SK-N-SH treated with all-trans-retinoic acid at 6 μM for 48 hours (cell line): ENCODE measurements around the gene SEMA7A.

Source experiments
- ATAC-seq: fragments of 200-7000 bp; cut with Tn5 transposase; 3 replicates; pipeline ENCODE4 v1.9.1; 2020; ENCODE audit warnings: mild to moderate bottlenecking, moderate library complexity
- ARNTL ChIP-seq: fragments of 450-650 bp; formaldehyde crosslinking; IDR thresholded peaks from 2 replicates; pipeline ENCODE4 v1.5.0; 2020; ENCODE audit warnings: low read depth, mild to moderate bottlenecking, moderate library complexity, borderline replicate concordance
- BACH2 ChIP-seq: fragments of 250-450 bp; sonication (Bioruptor Pico); IDR thresholded peaks from 2 replicates; pipeline ENCODE4 v1.9.0; 2021; ENCODE audit warnings: mild to moderate bottlenecking, borderline replicate concordance
- CSDC2 ChIP-seq: fragments of 250-450 bp; sonication (Bioruptor Pico); IDR thresholded peaks from 2 replicates; pipeline ENCODE4 v1.5.0; 2020; ENCODE audit warnings: mild to moderate bottlenecking, moderate library complexity
- ESRRG ChIP-seq: fragments of 250-450 bp; sonication (Bioruptor Pico); IDR thresholded peaks from 2 replicates; pipeline ENCODE4 v1.6.1; 2021; ENCODE audit warnings: mild to moderate bottlenecking
- GLIS3 ChIP-seq: fragments of 250-450 bp; sonication (Bioruptor Pico); IDR thresholded peaks from 2 replicates; pipeline ENCODE4 v1.5.0; 2020; ENCODE audit warnings: mild to moderate bottlenecking, moderate library complexity
- ISL1 ChIP-seq: fragments of 250-450 bp; sonication (Bioruptor Pico); IDR thresholded peaks from 2 replicates; pipeline ENCODE4 v2.1.2; 2022; ENCODE audit warnings: mild to moderate bottlenecking, moderate library complexity
- OSR1 ChIP-seq: fragments of 250-450 bp; sonication (Bioruptor Pico); IDR thresholded peaks from 2 replicates; pipeline ENCODE4 v1.8.0; 2022; ENCODE audit warnings: moderate library complexity, mild to moderate bottlenecking, inconsistent platforms
- PPARA ChIP-seq: fragments of 250-450 bp; sonication (Bioruptor Pico); IDR thresholded peaks from 2 replicates; pipeline ENCODE4 v1.5.0; 2020; ENCODE audit warnings: mild to moderate bottlenecking, borderline replicate concordance
- RARB ChIP-seq: fragments of 250-450 bp; sonication (Bioruptor Pico); IDR thresholded peaks from 2 replicates; pipeline ENCODE4 v1.8.0; 2021; ENCODE audit warnings: mild to moderate bottlenecking, moderate library complexity
- SNAI2 ChIP-seq: fragments of 250-450 bp; sonication (Bioruptor Pico); IDR thresholded peaks from 2 replicates; pipeline ENCODE4 v1.5.0; 2020; ENCODE audit warnings: mild to moderate bottlenecking, moderate library complexity
- TCF4 ChIP-seq: fragments of 250-450 bp; sonication (Bioruptor Pico); IDR thresholded peaks from 2 replicates; pipeline ENCODE4 v1.8.0; 2021; ENCODE audit warnings: mild to moderate bottlenecking, moderate library complexity, borderline replicate concordance
- ZC3H10 ChIP-seq: fragments of 250-450 bp; sonication (Bioruptor Pico); IDR thresholded peaks from 2 replicates; pipeline ENCODE4 v1.5.1; 2021; ENCODE audit warnings: mild to moderate bottlenecking, moderate library complexity
- ZFP3 ChIP-seq: fragments of 250-450 bp; sonication (Bioruptor Pico); IDR thresholded peaks from 2 replicates; pipeline ENCODE4 v1.5.0; 2020; ENCODE audit warnings: mild to moderate bottlenecking, moderate library complexity
- ZFP30 ChIP-seq: fragments of 450-650 bp; formaldehyde crosslinking; IDR thresholded peaks from 2 replicates; pipeline ENCODE4 v1.5.0; 2022; ENCODE audit warnings: mild to moderate bottlenecking, moderate library complexity
- ZNF565 ChIP-seq: fragments of 450-650 bp; formaldehyde crosslinking; conservative IDR thresholded peaks from 2 replicates; pipeline ENCODE4 v1.5.0; 2020; ENCODE audit warnings: low read depth, mild to moderate bottlenecking, moderate library complexity
- ZNF70 ChIP-seq: fragments of 450-650 bp; formaldehyde crosslinking; IDR thresholded peaks from 2 replicates; pipeline ENCODE4 v1.5.0; 2020; ENCODE audit warnings: mild to moderate bottlenecking, moderate library complexity
- ZNF8 ChIP-seq: fragments of 450-650 bp; formaldehyde crosslinking; IDR thresholded peaks from 2 replicates; pipeline ENCODE4 v1.5.0; 2020; ENCODE audit warnings: mild to moderate bottlenecking, moderate library complexity
- TF ChIP-seq, protein P1 (sequence below): fragments of 250-450 bp; sonication (Bioruptor Pico); IDR thresholded peaks from 2 replicates; pipeline ENCODE4 v1.8.0; 2021; ENCODE audit warnings: low read depth, mild to moderate bottlenecking, moderate library complexity, borderline replicate concordance
- TF ChIP-seq, protein P2 (sequence below): fragments of 250-450 bp; sonication (Bioruptor Pico); IDR thresholded peaks from 2 replicates; pipeline ENCODE4 v1.5.1; 2021; ENCODE audit warnings: mild to moderate bottlenecking, moderate library complexity
- TF ChIP-seq, protein P3 (sequence below): fragments of 250-450 bp; sonication (Bioruptor Pico); IDR thresholded peaks from 2 replicates; pipeline ENCODE4 v1.5.0; 2020; ENCODE audit warnings: mild to moderate bottlenecking, moderate library complexity
- TF ChIP-seq, protein P4 (sequence below): fragments of 250-450 bp; sonication (Bioruptor Pico); IDR thresholded peaks from 2 replicates; pipeline ENCODE4 v1.8.0; 2020; ENCODE audit warnings: mild to moderate bottlenecking, moderate library complexity, borderline replicate concordance

Gene SEMA7A

DNA sequence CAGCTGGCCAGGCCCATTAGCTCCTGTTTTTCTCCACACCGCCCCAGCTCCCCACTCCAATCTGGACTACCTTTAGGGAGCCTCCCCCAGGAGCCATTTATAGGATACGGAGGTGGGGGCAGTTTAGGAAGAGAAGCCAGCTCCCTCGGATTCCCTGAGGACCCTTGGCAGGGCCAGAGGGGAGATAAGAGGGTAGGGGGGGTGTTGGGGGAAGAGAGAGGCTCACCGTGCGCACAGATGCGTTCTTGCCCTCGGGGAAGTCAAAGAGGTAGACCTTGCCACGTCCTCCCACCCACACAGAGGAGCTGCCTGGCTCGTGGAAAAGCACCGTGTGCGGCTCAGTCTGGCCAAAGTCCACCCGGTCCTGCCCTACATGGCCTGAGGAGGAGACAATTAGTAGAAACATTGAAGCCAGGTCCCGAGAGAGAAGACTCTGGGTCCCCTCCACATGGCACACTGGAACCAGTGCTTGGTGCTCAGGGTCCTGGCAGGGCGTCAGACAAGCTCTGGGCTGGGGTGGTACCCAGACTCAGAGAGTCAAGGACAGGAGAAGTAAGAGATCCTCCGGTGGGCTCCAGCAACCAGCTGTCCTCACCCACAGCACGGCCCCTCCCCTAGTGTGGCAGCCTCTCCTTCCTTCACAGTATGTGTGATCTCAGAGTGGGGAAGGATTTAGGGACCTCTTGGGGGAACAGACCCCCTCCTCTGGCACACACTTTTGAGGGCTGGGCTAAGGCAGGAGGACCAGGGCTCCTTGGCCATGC is 15.0 kb downstream of the SEMA7A start:
- no peak for ATAC-seq
- TF ChIP-seq, protein P1, sequence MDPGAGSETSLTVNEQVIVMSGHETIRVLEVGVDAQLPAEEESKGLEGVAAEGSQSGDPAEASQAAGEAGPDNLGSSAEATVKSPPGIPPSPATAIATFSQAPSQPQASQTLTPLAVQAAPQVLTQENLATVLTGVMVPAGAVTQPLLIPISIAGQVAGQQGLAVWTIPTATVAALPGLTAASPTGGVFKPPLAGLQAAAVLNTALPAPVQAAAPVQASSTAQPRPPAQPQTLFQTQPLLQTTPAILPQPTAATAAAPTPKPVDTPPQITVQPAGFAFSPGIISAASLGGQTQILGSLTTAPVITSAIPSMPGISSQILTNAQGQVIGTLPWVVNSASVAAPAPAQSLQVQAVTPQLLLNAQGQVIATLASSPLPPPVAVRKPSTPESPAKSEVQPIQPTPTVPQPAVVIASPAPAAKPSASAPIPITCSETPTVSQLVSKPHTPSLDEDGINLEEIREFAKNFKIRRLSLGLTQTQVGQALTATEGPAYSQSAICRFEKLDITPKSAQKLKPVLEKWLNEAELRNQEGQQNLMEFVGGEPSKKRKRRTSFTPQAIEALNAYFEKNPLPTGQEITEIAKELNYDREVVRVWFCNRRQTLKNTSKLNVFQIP (CRISPR knock-in tag), result no peak
- TF ChIP-seq ZNF8 (CRISPR knock-in tag) (no peak), OSR1 (CRISPR knock-in tag) (no peak), ISL1 (CRISPR knock-in tag) (no peak), CSDC2 (CRISPR knock-in tag) (no peak), ZC3H10 (CRISPR knock-in tag) (no peak), GLIS3 (CRISPR knock-in tag) (no peak), PPARA (CRISPR knock-in tag) (no peak), ZFP3 (CRISPR knock-in tag) (no peak), ESRRG (CRISPR knock-in tag) (no peak), ZNF565 (no peak), BACH2 (CRISPR knock-in tag) (no peak), ARNTL (CRISPR knock-in tag) (no peak), ZFP30 (CRISPR knock-in tag) (no peak), RARB (no peak)
- TF ChIP-seq, protein P2, sequence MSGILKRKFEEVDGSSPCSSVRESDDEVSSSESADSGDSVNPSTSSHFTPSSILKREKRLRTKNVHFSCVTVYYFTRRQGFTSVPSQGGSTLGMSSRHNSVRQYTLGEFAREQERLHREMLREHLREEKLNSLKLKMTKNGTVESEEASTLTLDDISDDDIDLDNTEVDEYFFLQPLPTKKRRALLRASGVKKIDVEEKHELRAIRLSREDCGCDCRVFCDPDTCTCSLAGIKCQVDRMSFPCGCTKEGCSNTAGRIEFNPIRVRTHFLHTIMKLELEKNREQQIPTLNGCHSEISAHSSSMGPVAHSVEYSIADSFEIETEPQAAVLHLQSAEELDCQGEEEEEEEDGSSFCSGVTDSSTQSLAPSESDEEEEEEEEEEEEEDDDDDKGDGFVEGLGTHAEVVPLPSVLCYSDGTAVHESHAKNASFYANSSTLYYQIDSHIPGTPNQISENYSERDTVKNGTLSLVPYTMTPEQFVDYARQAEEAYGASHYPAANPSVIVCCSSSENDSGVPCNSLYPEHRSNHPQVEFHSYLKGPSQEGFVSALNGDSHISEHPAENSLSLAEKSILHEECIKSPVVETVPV (CRISPR knock-in tag), result no peak

DNA sequence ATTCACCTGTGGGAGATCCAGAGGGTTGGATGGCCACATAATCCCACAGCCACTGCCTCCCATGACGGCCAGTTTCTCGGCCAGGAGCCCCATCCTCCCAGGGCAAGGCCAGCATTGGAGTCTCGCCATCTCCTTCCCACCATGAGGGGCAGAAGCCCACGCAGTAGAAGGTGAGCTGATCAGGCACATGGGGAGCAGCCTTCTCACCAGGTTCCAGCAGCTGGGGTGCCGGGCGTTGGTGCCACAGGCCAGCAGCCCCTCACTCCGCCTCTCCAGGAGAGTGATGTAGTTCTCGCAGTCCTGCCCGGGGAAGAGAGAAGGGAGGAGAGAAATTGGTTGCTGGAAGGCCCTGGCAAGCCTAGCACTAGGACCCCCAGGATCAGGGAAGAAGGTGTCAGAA is 16.1 kb downstream of the SEMA7A start:
- no peak for ATAC-seq
- TF ChIP-seq BACH2 (CRISPR knock-in tag) (no peak), SNAI2 (CRISPR knock-in tag) (no peak), PPARA (CRISPR knock-in tag) (no peak), ZC3H10 (CRISPR knock-in tag) (no peak), ESRRG (CRISPR knock-in tag) (no peak), ZNF565 (no peak), ZFP30 (CRISPR knock-in tag) (no peak), CSDC2 (CRISPR knock-in tag) (no peak), ZNF70 (no peak), RARB (no peak), TCF4 (CRISPR knock-in tag) (no peak), ZFP3 (CRISPR knock-in tag) (no peak)
- TF ChIP-seq, protein P2 (CRISPR knock-in tag), result no peak
- TF ChIP-seq, protein P3, sequence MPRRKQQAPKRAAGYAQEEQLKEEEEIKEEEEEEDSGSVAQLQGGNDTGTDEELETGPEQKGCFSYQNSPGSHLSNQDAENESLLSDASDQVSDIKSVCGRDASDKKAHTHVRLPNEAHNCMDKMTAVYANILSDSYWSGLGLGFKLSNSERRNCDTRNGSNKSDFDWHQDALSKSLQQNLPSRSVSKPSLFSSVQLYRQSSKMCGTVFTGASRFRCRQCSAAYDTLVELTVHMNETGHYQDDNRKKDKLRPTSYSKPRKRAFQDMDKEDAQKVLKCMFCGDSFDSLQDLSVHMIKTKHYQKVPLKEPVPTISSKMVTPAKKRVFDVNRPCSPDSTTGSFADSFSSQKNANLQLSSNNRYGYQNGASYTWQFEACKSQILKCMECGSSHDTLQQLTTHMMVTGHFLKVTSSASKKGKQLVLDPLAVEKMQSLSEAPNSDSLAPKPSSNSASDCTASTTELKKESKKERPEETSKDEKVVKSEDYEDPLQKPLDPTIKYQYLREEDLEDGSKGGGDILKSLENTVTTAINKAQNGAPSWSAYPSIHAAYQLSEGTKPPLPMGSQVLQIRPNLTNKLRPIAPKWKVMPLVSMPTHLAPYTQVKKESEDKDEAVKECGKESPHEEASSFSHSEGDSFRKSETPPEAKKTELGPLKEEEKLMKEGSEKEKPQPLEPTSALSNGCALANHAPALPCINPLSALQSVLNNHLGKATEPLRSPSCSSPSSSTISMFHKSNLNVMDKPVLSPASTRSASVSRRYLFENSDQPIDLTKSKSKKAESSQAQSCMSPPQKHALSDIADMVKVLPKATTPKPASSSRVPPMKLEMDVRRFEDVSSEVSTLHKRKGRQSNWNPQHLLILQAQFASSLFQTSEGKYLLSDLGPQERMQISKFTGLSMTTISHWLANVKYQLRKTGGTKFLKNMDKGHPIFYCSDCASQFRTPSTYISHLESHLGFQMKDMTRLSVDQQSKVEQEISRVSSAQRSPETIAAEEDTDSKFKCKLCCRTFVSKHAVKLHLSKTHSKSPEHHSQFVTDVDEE (CRISPR knock-in tag), result no peak
- TF ChIP-seq, protein P1 (CRISPR knock-in tag), result no peak
- TF ChIP-seq, protein P4, sequence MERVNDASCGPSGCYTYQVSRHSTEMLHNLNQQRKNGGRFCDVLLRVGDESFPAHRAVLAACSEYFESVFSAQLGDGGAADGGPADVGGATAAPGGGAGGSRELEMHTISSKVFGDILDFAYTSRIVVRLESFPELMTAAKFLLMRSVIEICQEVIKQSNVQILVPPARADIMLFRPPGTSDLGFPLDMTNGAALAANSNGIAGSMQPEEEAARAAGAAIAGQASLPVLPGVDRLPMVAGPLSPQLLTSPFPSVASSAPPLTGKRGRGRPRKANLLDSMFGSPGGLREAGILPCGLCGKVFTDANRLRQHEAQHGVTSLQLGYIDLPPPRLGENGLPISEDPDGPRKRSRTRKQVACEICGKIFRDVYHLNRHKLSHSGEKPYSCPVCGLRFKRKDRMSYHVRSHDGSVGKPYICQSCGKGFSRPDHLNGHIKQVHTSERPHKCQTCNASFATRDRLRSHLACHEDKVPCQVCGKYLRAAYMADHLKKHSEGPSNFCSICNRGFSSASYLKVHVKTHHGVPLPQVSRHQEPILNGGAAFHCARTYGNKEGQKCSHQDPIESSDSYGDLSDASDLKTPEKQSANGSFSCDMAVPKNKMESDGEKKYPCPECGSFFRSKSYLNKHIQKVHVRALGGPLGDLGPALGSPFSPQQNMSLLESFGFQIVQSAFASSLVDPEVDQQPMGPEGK (CRISPR knock-in tag), result no peak
- TF ChIP-seq, all 23 proteins: peak for 0
